DMS53 treated with DMSO at 0.1 percent for 48 hours (cell line): Measurements from ENCODE around the gene GCDH.
"Not testable (repeated sequence)": the region's sequence is repeated elsewhere in the genome, so short reads cannot be mapped to it uniquely, and the experiment has no call there.

Experiments
- DNase-seq: peaks from one replicate; lab custom pipeline; 2025; ENCODE audit not compliant: unreplicated experiment; lab: John Stamatoyannopoulos, UW

GCDH gene

GRCh38 chr19:12899891-12900518 is 9.0 kb downstream of the GCDH start:
- DNase-seq, result no peak

DNA sequence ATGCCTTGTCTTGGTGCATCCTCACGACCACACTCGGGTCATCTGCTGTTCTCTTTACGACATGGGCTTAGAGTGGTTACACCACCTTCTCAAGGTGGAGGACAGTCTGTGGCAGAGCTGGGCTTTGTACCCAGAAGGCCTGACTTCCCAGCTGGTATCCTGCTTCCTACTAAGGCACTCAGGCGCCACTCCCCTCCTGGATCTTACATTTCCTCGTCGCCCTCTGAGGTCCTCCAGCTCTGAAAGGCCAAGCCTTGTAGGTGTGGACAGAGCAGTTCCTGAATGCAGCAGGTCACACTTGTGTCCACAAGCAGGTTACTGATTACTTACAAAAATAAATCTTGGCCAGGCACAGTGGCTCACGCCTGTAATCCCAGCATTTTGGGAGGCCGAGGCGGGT is 16.2 kb downstream of the GCDH start:
- DNase-seq, result no peak

DNA sequence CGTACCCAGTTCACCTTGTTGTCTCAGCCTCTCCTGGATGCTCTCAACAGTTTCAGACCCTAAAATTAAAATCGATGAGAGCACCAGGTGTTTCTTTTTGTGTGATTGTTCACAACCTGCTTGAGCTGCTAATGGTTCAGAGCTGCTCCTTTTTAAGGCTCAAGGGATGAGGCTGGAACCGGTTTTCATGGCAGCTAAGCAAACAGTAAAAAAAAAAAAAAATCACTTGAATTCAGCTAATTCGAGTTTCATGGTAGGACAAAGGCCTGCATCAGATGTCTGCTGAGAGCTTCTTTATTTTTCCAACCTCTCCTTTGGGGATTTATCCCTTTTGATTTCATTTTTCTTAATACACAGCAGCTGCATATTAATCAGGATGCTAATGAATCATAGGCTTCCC is 21.6 kb downstream of the GCDH start:
- peak; percentile 81 for DNase-seq

DNA sequence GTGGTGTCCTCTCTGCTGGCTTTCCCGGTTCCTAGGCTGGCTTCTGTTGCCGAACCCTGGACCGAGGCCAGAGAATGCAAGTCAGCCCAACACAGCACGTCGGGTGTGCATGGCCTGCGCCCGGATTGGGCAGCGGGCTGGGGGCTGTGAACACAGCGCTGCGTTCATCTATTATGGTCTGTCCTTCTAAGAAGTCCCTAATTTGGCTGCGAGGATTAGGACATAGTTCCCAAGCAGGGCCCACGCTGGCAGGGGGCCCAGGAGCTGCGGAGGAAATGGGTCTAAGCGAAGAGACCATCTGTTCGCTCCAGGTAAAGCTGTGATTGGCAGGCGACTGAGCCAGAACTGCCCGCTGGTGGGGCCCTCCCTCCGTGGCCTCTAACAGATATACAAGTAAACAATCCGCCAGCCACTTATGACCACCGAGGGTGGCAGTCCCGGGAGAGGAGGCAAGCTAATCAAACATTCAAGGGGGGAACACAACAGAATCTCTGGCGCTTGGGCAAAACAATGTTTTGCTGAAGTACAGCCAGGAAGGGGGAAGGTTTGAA is 22.1 kb downstream of the GCDH start:
- peak; percentile 87 for DNase-seq

DNA sequence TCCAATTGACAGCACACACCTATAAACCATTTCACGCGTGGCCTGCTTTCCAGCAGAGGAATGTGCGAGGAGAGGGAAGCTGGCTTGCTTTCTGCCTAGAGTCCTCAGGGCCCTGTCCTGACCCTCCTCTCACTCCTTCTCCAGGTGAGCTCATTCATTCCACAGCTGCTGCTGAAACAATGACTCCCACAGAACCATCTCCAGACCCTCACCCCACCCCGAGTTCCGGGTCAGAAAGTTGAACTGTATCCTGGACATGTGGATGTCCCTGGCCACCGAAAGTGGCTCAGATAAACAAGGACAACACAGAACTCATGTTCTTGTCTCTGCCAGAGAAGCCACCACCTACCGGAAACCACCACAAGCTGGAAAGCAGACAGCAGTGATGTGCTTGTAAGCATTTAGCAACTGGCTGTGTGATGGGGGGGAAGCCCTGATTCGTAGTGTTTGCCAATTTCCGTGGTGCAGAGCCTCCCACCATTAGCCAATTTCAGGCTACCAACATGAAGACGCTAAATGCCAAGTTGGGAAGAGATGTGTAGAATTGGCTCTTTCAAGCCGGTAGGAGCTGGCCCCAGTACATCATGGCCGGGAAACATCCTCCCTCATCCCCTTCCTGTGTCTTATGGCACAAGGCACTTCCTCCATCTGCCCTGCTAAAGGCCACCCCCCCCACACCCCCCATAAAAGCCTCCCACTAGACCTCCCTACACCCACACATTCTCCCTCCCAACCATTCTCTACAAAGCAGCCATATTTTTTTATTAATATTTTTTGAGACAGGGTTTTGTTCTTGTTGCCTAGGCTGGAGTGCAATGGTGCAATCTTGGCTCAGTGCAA is 23.1 kb downstream of the GCDH start:
- DNase-seq, result peak; percentile 62

DNA sequence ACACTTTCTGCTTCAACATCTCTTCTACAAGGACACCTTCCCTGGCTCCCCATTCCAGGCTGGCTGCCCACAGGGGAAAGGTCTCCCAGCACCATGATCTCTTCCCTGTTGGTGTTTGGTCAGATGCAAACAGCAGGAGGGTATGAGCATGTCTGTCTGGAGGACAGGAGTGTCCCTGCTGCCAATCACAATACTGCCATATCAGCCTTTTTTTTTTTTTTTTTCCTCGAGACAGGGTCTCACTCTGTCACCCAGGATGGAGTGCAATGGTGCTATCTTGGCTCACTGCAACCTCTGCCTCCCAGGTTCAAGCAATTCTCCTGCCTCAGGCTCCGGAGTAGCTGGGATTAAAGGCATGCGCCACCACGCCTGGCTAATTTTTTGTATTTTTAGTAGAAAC is 24.9 kb downstream of the GCDH start:
- DNase-seq, result not testable (repeated sequence)

GRCh38 chr19:12918253-12918652 is 27.3 kb downstream of the GCDH start:
- DNase-seq, result no peak

GRCh38 chr19:12921047-12921446 is 30.1 kb downstream of the GCDH start:
- no peak for DNase-seq

DNA sequence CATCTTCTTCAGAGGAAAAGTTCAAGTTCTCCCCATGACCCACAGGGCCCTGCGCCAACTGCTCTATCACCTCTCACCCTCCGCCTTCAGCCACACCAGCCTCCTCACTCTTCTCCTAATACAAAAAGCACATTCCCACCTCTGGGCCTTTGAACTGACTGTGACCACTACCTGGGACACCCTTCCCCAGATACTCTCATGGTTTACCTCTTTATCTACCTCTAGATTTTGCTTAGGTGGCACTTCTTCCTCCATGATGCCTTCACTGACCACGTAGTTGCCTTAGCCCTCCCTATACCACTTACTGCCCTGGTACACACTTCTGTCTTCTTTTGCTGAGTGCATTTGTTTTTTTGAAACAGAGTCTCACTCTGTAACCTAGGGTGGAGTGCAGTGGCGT is 32.0 kb downstream of the GCDH start:
- no peak for DNase-seq

DNA sequence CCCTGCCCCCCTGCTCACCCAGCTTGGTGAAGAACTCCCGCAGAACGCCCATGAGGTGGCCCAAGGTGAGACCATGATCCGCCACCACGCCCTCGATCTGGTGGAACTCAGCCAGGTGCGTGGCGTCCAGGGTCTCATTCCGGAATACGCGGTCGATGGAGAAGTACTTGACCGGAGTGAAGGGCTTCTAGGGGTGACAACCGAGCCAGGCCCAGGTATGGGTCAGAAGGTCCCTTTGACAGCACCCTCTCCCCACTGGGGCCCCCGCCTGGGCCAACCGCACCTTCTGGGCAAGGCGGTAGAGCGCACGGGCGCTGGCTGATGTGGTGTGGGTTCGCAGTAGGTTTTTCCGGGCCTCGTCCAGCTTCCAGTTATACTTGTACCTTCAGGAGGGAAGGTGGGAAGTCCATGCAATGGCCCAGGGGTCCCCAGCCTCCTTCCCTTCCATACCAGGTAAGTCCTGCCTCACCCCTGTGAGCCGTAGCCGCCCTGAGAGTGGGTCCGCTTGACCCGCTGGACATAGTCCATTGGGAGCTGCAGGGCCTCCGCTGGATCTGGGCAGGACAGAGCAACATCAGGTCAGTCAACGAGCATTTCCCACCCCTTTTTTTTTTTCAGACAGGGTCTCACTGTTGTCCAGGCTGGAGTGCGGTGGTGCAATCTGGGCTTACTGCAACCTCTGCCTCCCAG is 33.8 kb downstream of the GCDH start:
- no peak for DNase-seq

- no peak for DNase-seq
Measured at GRCh38 chr19:12930002-12930645, 39.2 kb downstream of the GCDH start.

- no peak for DNase-seq
Measured at GRCh38 chr19:12932392-12933286, 41.7 kb downstream of the GCDH start.

GRCh38 chr19:12933287-12934072 is 42.5 kb downstream of the GCDH start, which contains the start of gene FARSA:
TSS of gene FARSA (minus strand) at chr19:12933711. CDS start at chr19:12933696, 15 bp downstream.
- DNase-seq, result peak; percentile 62

- DNase-seq, result no peak
Measured at GRCh38 chr19:12935071-12935470, 44.1 kb downstream of the GCDH start.

DNA sequence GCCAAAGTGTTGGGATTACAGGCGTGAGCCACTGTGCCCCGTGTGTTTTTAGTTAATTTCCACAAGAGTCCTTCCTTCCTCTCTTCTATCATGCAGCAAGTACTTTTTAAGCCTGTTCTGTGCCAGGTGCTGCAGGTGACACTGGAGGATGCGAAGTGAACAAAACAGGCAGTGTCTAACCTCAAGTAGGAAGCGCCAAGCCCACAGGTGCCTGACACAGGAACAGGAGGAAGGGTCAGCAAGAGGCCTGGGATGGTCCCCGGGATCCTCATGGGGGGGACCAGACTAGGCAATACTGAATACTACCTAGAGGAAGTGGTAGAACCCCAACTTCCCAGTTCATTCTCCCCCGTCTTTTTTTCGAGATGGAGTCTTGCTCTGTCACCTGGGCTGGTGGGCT is 45.6 kb downstream of the GCDH start:
- no peak for DNase-seq

- no peak for DNase-seq
Measured at GRCh38 chr19:12937093-12937926, 46.4 kb downstream of the GCDH start.

- peak; percentile 91 for DNase-seq
Measured at GRCh38 chr19:12937927-12938778, 47.2 kb downstream of the GCDH start, which contains the start of gene CALR. TSS of gene CALR (plus strand) at chr19:12938609. CDS start at chr19:12938680, 71 bp downstream.
